H1 (cell line): ENCODE data around the gene GRIK1. TPM values are rescaled to one million over a fixed set of nuclear protein-coding genes. Genes with fewer than 3 reads are reported as not detected.

Experiments used
- CREB1 ChIP-seq: IDR thresholded peaks from 2 replicates; pipeline ENCODE4 v1.6.1; 2012; ENCODE audit warnings: inconsistent platforms
- CTBP2 ChIP-seq: IDR thresholded peaks from 2 replicates; pipeline ENCODE4 v1.7.0; 2011; ENCODE audit warnings: borderline replicate concordance, mild to moderate bottlenecking, moderate library complexity, mixed read lengths, low read length; ENCODE audit not compliant: insufficient read depth, insufficient read length
- NRF1 ChIP-seq: IDR thresholded peaks from 2 replicates; pipeline ENCODE4 v1.6.1; 2011; ENCODE audit warnings: mild to moderate bottlenecking, low read depth, low read length, improper control_type of control experiment
- PHF8 ChIP-seq: fragments of 200-600 bp; sonication (generic); conservative IDR thresholded peaks from 2 replicates; pipeline ENCODE4 v1.7.1; 2012; ENCODE audit warnings: low read depth, mild to moderate bottlenecking, inconsistent platforms, low read length, moderate library complexity
- POU5F1 ChIP-seq: IDR thresholded peaks from 2 replicates; pipeline ENCODE4 v1.6.1; 2011; ENCODE audit warnings: low read depth, mild to moderate bottlenecking, low read length, moderate library complexity
- SP1 ChIP-seq: IDR thresholded peaks from 2 replicates; pipeline ENCODE4 v1.6.1; 2011; ENCODE audit warnings: low read depth, low read length
- polyA plus RNA-seq, 7 experiments: library from polyadenylated mRNA; depleted of rRNA in 3 of 7; stranded (reverse) in 5 of 7; unstranded in 2 of 7; fragments of >200 nt in 5 of 7; fragments of 200-250 nt in 2 of 7; gene quantifications; 1 replicate in 5 of 7; 2 replicates in 1 of 7; 4 replicates in 1 of 7; pipeline versions ENCODE4 v1.2.1 to v1.2.3, GENCODE V29; 2011 to 2013; ENCODE audit warnings: missing spikeins in 2 of 7, mixed read lengths in 2 of 7
- total RNA-seq: library from RNA; stranded (reverse); fragmentation: NEBNext Ultra II Directional; extraction: Animal tissue kit (Norgen Biotek cat#: 25700); gene quantifications from 2 replicates; pipeline ENCODE4 v1.2.1, GENCODE V29; 2021
- TF ChIP-seq, protein P1 (sequence below): fragments of 300-600 bp; sonication (generic); IDR thresholded peaks from 2 replicates; pipeline ENCODE4 v1.7.1; 2012; ENCODE audit warnings: low read length, moderate library complexity, mild to moderate bottlenecking, inconsistent platforms; ENCODE audit not compliant: insufficient replicate concordance

GRIK1 gene
- total and polyA plus RNA-seq, 2 of the 8 experiments (the other 6 are each of a cell fraction or from before 2014, with no cell fraction given) = 0.11 to 0.32 TPM

DNA sequence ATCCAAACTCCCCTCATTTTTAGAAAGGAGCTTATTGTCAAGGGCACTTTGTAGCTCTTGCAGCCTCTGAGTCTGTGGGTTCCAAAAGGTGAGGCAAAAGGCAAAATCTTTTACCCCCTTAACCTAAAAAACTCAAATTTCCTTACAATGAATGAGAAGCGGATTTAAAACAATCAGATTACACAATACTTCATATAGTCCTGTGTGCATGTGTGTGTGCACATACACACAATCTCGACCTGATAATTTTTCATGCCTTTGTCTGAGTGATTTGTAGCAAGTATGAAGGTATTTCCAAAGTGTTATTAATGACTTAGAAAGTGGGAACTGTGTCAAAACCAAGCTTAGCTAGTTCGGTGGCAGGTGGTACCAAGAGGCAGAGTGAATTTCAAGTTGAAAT lies 42.9 kb downstream of the GRIK1 start (continued):
- TF ChIP-seq, protein P1, sequence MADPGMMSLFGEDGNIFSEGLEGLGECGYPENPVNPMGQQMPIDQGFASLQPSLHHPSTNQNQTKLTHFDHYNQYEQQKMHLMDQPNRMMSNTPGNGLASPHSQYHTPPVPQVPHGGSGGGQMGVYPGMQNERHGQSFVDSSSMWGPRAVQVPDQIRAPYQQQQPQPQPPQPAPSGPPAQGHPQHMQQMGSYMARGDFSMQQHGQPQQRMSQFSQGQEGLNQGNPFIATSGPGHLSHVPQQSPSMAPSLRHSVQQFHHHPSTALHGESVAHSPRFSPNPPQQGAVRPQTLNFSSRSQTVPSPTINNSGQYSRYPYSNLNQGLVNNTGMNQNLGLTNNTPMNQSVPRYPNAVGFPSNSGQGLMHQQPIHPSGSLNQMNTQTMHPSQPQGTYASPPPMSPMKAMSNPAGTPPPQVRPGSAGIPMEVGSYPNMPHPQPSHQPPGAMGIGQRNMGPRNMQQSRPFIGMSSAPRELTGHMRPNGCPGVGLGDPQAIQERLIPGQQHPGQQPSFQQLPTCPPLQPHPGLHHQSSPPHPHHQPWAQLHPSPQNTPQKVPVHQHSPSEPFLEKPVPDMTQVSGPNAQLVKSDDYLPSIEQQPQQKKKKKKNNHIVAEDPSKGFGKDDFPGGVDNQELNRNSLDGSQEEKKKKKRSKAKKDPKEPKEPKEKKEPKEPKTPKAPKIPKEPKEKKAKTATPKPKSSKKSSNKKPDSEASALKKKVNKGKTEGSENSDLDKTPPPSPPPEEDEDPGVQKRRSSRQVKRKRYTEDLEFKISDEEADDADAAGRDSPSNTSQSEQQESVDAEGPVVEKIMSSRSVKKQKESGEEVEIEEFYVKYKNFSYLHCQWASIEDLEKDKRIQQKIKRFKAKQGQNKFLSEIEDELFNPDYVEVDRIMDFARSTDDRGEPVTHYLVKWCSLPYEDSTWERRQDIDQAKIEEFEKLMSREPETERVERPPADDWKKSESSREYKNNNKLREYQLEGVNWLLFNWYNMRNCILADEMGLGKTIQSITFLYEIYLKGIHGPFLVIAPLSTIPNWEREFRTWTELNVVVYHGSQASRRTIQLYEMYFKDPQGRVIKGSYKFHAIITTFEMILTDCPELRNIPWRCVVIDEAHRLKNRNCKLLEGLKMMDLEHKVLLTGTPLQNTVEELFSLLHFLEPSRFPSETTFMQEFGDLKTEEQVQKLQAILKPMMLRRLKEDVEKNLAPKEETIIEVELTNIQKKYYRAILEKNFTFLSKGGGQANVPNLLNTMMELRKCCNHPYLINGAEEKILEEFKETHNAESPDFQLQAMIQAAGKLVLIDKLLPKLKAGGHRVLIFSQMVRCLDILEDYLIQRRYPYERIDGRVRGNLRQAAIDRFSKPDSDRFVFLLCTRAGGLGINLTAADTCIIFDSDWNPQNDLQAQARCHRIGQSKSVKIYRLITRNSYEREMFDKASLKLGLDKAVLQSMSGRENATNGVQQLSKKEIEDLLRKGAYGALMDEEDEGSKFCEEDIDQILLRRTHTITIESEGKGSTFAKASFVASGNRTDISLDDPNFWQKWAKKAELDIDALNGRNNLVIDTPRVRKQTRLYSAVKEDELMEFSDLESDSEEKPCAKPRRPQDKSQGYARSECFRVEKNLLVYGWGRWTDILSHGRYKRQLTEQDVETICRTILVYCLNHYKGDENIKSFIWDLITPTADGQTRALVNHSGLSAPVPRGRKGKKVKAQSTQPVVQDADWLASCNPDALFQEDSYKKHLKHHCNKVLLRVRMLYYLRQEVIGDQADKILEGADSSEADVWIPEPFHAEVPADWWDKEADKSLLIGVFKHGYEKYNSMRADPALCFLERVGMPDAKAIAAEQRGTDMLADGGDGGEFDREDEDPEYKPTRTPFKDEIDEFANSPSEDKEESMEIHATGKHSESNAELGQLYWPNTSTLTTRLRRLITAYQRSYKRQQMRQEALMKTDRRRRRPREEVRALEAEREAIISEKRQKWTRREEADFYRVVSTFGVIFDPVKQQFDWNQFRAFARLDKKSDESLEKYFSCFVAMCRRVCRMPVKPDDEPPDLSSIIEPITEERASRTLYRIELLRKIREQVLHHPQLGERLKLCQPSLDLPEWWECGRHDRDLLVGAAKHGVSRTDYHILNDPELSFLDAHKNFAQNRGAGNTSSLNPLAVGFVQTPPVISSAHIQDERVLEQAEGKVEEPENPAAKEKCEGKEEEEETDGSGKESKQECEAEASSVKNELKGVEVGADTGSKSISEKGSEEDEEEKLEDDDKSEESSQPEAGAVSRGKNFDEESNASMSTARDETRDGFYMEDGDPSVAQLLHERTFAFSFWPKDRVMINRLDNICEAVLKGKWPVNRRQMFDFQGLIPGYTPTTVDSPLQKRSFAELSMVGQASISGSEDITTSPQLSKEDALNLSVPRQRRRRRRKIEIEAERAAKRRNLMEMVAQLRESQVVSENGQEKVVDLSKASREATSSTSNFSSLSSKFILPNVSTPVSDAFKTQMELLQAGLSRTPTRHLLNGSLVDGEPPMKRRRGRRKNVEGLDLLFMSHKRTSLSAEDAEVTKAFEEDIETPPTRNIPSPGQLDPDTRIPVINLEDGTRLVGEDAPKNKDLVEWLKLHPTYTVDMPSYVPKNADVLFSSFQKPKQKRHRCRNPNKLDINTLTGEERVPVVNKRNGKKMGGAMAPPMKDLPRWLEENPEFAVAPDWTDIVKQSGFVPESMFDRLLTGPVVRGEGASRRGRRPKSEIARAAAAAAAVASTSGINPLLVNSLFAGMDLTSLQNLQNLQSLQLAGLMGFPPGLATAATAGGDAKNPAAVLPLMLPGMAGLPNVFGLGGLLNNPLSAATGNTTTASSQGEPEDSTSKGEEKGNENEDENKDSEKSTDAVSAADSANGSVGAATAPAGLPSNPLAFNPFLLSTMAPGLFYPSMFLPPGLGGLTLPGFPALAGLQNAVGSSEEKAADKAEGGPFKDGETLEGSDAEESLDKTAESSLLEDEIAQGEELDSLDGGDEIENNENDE = no peak
- TF ChIP-seq NRF1 (no peak), CREB1 (no peak), SP1 (no peak), PHF8 (no peak), CTBP2 (no peak), POU5F1 (no peak)
